Thoracic aorta (tissue), 2 donors: ENCODE data around the gene XDH. TPM values are rescaled to one million over a fixed set of nuclear protein-coding genes. Genes with fewer than 3 reads are reported as not detected.

Experiments used
- ATAC-seq: fragments of 150-250 bp; one replicate; pipeline ENCODE4 v1.8.0; 2017; ENCODE audit warnings: low read depth; ENCODE audit not compliant: insufficient number of reproducible peaks, low FRiP score
- DNase-seq: peaks from one replicate; pipeline ENCODE4 v3.0.0-alpha.2; 2020; ENCODE audit warnings: low spot score
- H3K27ac ChIP-seq, 2 donors: fragments of 200-600 bp; sonication (generic); 1 replicate in 1 of 2; 2 replicates in 1 of 2; pipeline ENCODE4 v1.5.1; 2016; ENCODE audit warnings: mild to moderate bottlenecking in 2 of 2, moderate library complexity in 2 of 2
- H3K27me3 ChIP-seq: fragments of 200-600 bp; sonication (generic); replicated peaks from 2 replicates; pipeline ENCODE4 v1.6.0; 2016; ENCODE audit warnings: mild to moderate bottlenecking; ENCODE audit not compliant: insufficient read depth
- H3K36me3 ChIP-seq: fragments of 200-600 bp; sonication (generic); one replicate; pipeline ENCODE4 v1.5.1; 2016
- H3K4me1 ChIP-seq, 2 donors: fragments of 200-600 bp; sonication (generic); 1 replicate in 1 of 2; 2 replicates in 1 of 2; pipeline versions ENCODE4 v1.5.1 to v1.6.0; 2016; ENCODE audit warnings: low read depth in 2 of 2, mild to moderate bottlenecking in 1 of 2; ENCODE audit not compliant: control insufficient read depth in 1 of 2
- H3K4me3 ChIP-seq: fragments of 200-600 bp; sonication (generic); 2 replicates; pipeline ENCODE4 v1.5.1; 2016; ENCODE audit warnings: mild to moderate bottlenecking
- H3K9me3 ChIP-seq: fragments of 200-600 bp; sonication (generic); 2 replicates; pipeline ENCODE4 v1.5.1; 2016
- CTCF ChIP-seq: fragments of 200-600 bp; sonication (generic); IDR thresholded peaks from one replicate; pipeline ENCODE4 v1.5.1; 2019; ENCODE audit warnings: antibody characterized with exemption
- total RNA-seq, 2 donors: library from RNA; depleted of rRNA; stranded (reverse); fragments of >200 nt; gene quantifications; one replicate each; pipeline versions ENCODE4 v1.1.0 to v1.2.3, GENCODE V29; 2016

The XDH gene
- total RNA-seq, result not detected

- Histone ChIP-seq H3K4me1 (no peaks in the 10 kb centered on the region), H3K27ac (no peak within 1 kb of the TSS), H3K9me3 (peaks cover 13% of the 10 kb centered on the region), H3K27me3 (no peaks in the 10 kb centered on the region), H3K36me3 (no peaks in the 10 kb centered on the region), H3K4me3 (no peak within 1 kb of the TSS)
- no peak for DNase-seq
- no peak for TF ChIP-seq CTCF
- ATAC-seq, result no peak
Observed at GRCh38 chr2:31414601-31415241, at the start of gene XDH. XDH (minus strand) TSS chr2:31414742; CDS start chr2:31414666, 76 bp downstream.

DNA sequence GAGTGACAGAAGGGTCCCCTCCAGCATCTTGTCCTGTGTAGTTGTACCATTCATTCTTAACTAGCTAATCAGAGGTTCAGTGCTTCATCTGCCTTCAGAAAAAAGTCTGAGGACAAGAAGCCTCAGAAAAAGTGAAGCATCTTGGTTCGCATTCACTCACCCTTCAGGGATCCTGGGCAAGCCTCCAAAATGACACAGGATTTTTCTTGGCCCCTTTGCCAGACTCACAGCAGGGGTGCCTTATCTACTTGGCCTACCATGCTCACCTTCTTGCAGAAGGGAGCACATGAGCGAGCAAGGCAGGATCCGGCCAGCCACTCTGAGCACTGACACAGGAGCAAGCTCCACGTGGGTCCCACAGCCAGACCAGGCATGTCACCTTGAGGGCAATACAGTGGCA lies 43.1 kb upstream of the XDH start:
- Histone ChIP-seq H3K4me3 (no peak overlapping the region), H3K27me3 (no peaks in the 10 kb centered on the region), H3K27ac (no peak overlapping the region), H3K4me1 (no peaks in the 10 kb centered on the region), H3K36me3 (no peaks in the 10 kb centered on the region), H3K9me3 (peaks cover 4% of the 10 kb centered on the region)
- DNase-seq (no peak), ATAC-seq (no peak)
- no peak for TF ChIP-seq CTCF

DNA sequence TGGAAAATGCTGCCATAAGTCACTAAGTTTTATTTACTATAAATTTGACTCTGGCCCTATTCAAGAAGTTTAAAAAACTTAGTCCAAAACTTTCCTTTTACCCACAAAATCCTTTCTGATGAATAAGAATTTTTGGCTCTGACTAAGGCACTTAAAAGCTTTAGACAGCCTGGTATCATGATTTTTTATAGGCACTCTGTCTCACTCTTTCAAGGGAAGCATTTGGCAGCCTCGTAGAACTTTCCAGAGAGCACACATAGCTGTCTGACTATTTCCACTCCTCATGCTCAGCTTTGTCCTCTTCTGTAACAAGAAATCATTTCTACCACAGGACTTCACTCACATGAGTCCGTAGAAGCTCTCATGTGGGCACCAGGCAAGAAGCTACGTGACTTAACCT lies 32.3 kb upstream of the XDH start:
- no peak overlapping the region for H3K27ac ChIP-seq
- TF ChIP-seq CTCF, result no peak
- DNase-seq, result no peak
- ATAC-seq, result no peak
- no peaks in the 10 kb centered on the region for H3K27me3 ChIP-seq
- H3K4me1 ChIP-seq, result no peaks in the 10 kb centered on the region
- H3K9me3 ChIP-seq, result peaks cover 1% of the 10 kb centered on the region
- no peaks in the 10 kb centered on the region for H3K36me3 ChIP-seq
- H3K4me3 ChIP-seq, result no peak overlapping the region

DNA sequence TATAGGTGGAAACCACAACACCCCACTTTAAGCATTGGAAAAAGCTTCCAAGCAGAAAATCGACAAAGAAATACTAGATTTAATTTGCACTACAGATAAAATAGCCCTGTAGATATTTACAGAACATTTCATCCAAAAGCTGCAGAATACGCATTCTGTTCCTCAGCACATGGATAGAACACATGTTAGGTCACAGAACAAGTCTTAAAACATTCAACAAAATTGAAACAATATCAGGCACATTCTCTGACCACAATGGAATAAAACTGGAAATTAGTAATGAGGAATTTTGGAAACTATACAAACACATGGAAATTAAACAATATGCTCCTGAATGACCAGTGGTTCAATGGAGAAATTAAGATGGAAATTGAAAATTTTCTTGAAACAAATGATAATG lies 27.8 kb upstream of the XDH start:
- Histone ChIP-seq H3K9me3 (no peaks in the 10 kb centered on the region), H3K27ac (no peak overlapping the region), H3K4me3 (no peak overlapping the region), H3K27me3 (no peaks in the 10 kb centered on the region), H3K36me3 (no peaks in the 10 kb centered on the region), H3K4me1 (no peaks in the 10 kb centered on the region)
- no peak for DNase-seq
- ATAC-seq, result no peak
- no peak for TF ChIP-seq CTCF

GRCh38 chr2:31440764-31441163 lies 26.2 kb upstream of the XDH start:
- no peak for TF ChIP-seq CTCF
- H3K27me3 ChIP-seq, result no peaks in the 10 kb centered on the region
- H3K4me3 ChIP-seq, result no peak overlapping the region
- no peaks in the 10 kb centered on the region for H3K4me1 ChIP-seq
- peak; percentile 36 for ATAC-seq
- H3K27ac ChIP-seq, result no peak overlapping the region
- no peaks in the 10 kb centered on the region for H3K9me3 ChIP-seq
- DNase-seq, result no peak
- H3K36me3 ChIP-seq, result no peaks in the 10 kb centered on the region
